WTC11 (cell line): Measurements from ENCODE around the gene PDE4A. TPM values are rescaled to one million over a fixed set of nuclear protein-coding genes. Genes with fewer than 3 reads are reported as not detected.

Source experiments
- ATAC-seq: fragments of 200-7000 bp; cut with Tn5 transposase; 2 replicates; pipeline ENCODE4 v1.10.0; 2021; ENCODE audit warnings: mild to moderate bottlenecking, moderate library complexity
- CTCF ChIA-PET: fragments of 300-600 bp; sonication (Branson Sonifier 250); formaldehyde crosslinking; loops from one replicate; lab custom pipeline; 2021; ENCODE audit warnings: antibody characterized with exemption; lab: Charles Lee
- POLR2A ChIA-PET: fragments of 350-600 bp; sonication (Branson Sonifier 250); formaldehyde crosslinking; loops from one replicate; lab custom pipeline; 2021; ENCODE audit warnings: antibody characterized with exemption; lab: Charles Lee
- DNase-seq: peaks from one replicate; pipeline ENCODE4 v3.0.0; 2021; ENCODE audit warnings: low spot score
- H3K27ac Mint-ChIP-seq: 2 replicates; pipeline ENCODE4 v1.8.0; 2021; ENCODE audit warnings: mixed read lengths
- H3K27me3 Mint-ChIP-seq: 2 replicates; pipeline ENCODE4 v1.8.0; 2021; ENCODE audit warnings: low read depth, mild to moderate bottlenecking, moderate library complexity, mixed read lengths
- H3K36me3 Mint-ChIP-seq: 2 replicates; pipeline ENCODE4 v1.8.0; 2021; ENCODE audit warnings: mixed read lengths
- H3K4me1 Mint-ChIP-seq: 2 replicates; pipeline ENCODE4 v1.8.0; 2022; ENCODE audit warnings: mixed read lengths
- H3K4me3 Mint-ChIP-seq: 2 replicates; pipeline ENCODE4 v1.8.0; 2021; ENCODE audit warnings: mild to moderate bottlenecking, moderate library complexity, mixed read lengths
- H3K9me3 Mint-ChIP-seq: 2 replicates; pipeline ENCODE4 v1.8.0; 2021; ENCODE audit warnings: mixed read lengths
- ATF3 ChIP-seq: sonication (generic); formaldehyde crosslinking; conservative IDR thresholded peaks from 2 replicates; pipeline ENCODE4 v1.8.1; 2022; ENCODE audit warnings: mild to moderate bottlenecking, missing genetic modification reagents
- CREB1 ChIP-seq: sonication (generic); formaldehyde crosslinking; IDR thresholded peaks from 2 replicates; pipeline ENCODE4 v1.8.0; 2023; ENCODE audit warnings: mild to moderate bottlenecking, missing genetic modification reagents
- E2F1 ChIP-seq: sonication (generic); formaldehyde crosslinking; IDR thresholded peaks from 2 replicates; pipeline ENCODE4 v1.8.0; 2022; ENCODE audit warnings: mild to moderate bottlenecking, missing genetic modification reagents
- ERG ChIP-seq: fragments of 250-450 bp; sonication (Bioruptor Pico); IDR thresholded peaks from 2 replicates; pipeline ENCODE4 v1.8.0; 2021; ENCODE audit warnings: mild to moderate bottlenecking
- FOXK1 ChIP-seq: sonication (generic); formaldehyde crosslinking; IDR thresholded peaks from 2 replicates; pipeline ENCODE4 v1.8.0; 2022; ENCODE audit warnings: mild to moderate bottlenecking, moderate library complexity, missing genetic modification reagents
- FOXP1 ChIP-seq: sonication (generic); formaldehyde crosslinking; IDR thresholded peaks from 2 replicates; pipeline ENCODE4 v1.8.0; 2022; ENCODE audit warnings: missing genetic modification reagents, mild to moderate bottlenecking, moderate library complexity, borderline replicate concordance
- GABPB1 ChIP-seq: sonication (generic); formaldehyde crosslinking; IDR thresholded peaks from 2 replicates; pipeline ENCODE4 v1.8.1; 2023; ENCODE audit warnings: mild to moderate bottlenecking, missing genetic modification reagents
- JUN ChIP-seq: sonication (generic); formaldehyde crosslinking; IDR thresholded peaks from 2 replicates; pipeline ENCODE4 v1.8.0; 2023; ENCODE audit warnings: mild to moderate bottlenecking, missing genetic modification reagents
- MAX ChIP-seq: sonication (generic); formaldehyde crosslinking; IDR thresholded peaks from 2 replicates; pipeline ENCODE4 v1.8.0; 2022; ENCODE audit warnings: mild to moderate bottlenecking, missing genetic modification reagents
- PRRX2 ChIP-seq: fragments of 250-450 bp; sonication (Bioruptor Pico); IDR thresholded peaks from 2 replicates; pipeline ENCODE4 v1.8.0; 2021; ENCODE audit warnings: mild to moderate bottlenecking
- SP1 ChIP-seq: sonication (generic); formaldehyde crosslinking; conservative IDR thresholded peaks from 2 replicates; pipeline ENCODE4 v1.8.1; 2022; ENCODE audit warnings: missing genetic modification reagents
- USF1 ChIP-seq: sonication (generic); formaldehyde crosslinking; IDR thresholded peaks from 2 replicates; pipeline ENCODE4 v1.8.0; 2022; ENCODE audit warnings: mild to moderate bottlenecking, missing genetic modification reagents
- ZBTB21 ChIP-seq: sonication (generic); formaldehyde crosslinking; IDR thresholded peaks from 2 replicates; pipeline ENCODE4 v1.8.1; 2023; ENCODE audit warnings: mild to moderate bottlenecking, missing genetic modification reagents, borderline replicate concordance
- ZNF138 ChIP-seq: sonication (generic); formaldehyde crosslinking; conservative IDR thresholded peaks from 2 replicates; pipeline ENCODE4 v1.8.1; 2022; ENCODE audit warnings: mild to moderate bottlenecking, moderate library complexity, missing genetic modification reagents
- ZNF232 ChIP-seq: sonication (generic); formaldehyde crosslinking; IDR thresholded peaks from 2 replicates; pipeline ENCODE4 v1.8.0; 2022; ENCODE audit warnings: mild to moderate bottlenecking, missing genetic modification reagents
- ZNF396 ChIP-seq: fragments of 250-450 bp; sonication (Bioruptor Pico); IDR thresholded peaks from 2 replicates; pipeline ENCODE4 v1.8.0; 2021; ENCODE audit warnings: mild to moderate bottlenecking, moderate library complexity, borderline replicate concordance
- ZNF671 ChIP-seq: fragments of 250-450 bp; sonication (Bioruptor Pico); IDR thresholded peaks from 2 replicates; pipeline ENCODE4 v1.8.0; 2021; ENCODE audit warnings: mild to moderate bottlenecking
- total RNA-seq: library from RNA; stranded (reverse); gene quantifications from 3 replicates; pipeline ENCODE4 v1.2.3, GENCODE V29; 2021
- TF ChIP-seq, protein P1 (sequence below): sonication (generic); formaldehyde crosslinking; IDR thresholded peaks from 2 replicates; pipeline ENCODE4 v1.8.0; 2022; ENCODE audit warnings: mild to moderate bottlenecking, missing genetic modification reagents
- TF ChIP-seq, protein P2 (sequence below): sonication (generic); formaldehyde crosslinking; IDR thresholded peaks from 2 replicates; pipeline ENCODE4 v1.8.1; 2023; ENCODE audit warnings: mild to moderate bottlenecking, missing genetic modification reagents, moderate library complexity
- TF ChIP-seq, protein P3 (sequence below): fragments of 250-450 bp; sonication (Bioruptor Pico); IDR thresholded peaks from 2 replicates; pipeline ENCODE4 v1.9.0; 2021; ENCODE audit warnings: mild to moderate bottlenecking
- TF ChIP-seq, protein P4 (sequence below): sonication (generic); formaldehyde crosslinking; IDR thresholded peaks from 2 replicates; pipeline ENCODE4 v1.8.0; 2023; ENCODE audit warnings: mild to moderate bottlenecking, missing genetic modification reagents
- TF ChIP-seq, protein P5 (sequence below): fragments of 250-450 bp; sonication (Bioruptor Pico); conservative IDR thresholded peaks from 2 replicates; pipeline ENCODE4 v1.9.0; 2021; ENCODE audit warnings: mild to moderate bottlenecking

The PDE4A gene
- total RNA-seq, 1 experiment from 2014 or later = 5.9 TPM

DNA sequence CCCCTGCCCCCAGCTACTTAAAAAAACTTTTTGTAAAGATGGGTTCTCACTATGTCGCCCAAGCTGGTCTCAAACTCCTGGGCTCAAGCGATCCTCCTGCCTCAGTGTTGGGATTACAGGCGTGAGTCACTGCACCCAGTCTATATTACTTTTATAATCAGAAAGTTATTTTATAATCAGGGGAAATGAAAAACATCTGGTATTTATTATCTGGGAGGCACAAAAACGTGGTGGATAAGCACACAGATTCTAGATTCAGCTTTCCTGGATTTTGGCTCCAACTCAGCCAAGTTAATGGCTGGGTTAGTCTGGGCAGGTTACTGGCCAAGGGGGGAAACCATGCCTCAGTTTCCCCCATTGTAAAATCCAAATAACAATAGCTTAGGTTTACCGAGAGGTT is 58.1 kb downstream of the PDE4A start (continued):
- TF ChIP-seq, protein P1, sequence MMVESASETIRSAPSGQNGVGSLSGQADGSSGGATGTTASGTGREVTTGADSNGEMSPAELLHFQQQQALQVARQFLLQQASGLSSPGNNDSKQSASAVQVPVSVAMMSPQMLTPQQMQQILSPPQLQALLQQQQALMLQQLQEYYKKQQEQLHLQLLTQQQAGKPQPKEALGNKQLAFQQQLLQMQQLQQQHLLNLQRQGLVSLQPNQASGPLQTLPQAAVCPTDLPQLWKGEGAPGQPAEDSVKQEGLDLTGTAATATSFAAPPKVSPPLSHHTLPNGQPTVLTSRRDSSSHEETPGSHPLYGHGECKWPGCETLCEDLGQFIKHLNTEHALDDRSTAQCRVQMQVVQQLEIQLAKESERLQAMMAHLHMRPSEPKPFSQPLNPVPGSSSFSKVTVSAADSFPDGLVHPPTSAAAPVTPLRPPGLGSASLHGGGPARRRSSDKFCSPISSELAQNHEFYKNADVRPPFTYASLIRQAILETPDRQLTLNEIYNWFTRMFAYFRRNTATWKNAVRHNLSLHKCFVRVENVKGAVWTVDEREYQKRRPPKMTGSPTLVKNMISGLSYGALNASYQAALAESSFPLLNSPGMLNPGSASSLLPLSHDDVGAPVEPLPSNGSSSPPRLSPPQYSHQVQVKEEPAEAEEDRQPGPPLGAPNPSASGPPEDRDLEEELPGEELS = no peak
- TF ChIP-seq FOXK1 (CRISPR knock-in tag) (no peak), ZNF671 (CRISPR knock-in tag) (no peak), ZNF138 (CRISPR knock-in tag) (no peak), PRRX2 (CRISPR knock-in tag) (no peak), ZBTB21 (no peak), FOXP1 (CRISPR knock-in tag) (no peak), GABPB1 (no peak), JUN (CRISPR knock-in tag) (no peak), ZNF396 (CRISPR knock-in tag) (no peak)
- TF ChIP-seq, protein P2, sequence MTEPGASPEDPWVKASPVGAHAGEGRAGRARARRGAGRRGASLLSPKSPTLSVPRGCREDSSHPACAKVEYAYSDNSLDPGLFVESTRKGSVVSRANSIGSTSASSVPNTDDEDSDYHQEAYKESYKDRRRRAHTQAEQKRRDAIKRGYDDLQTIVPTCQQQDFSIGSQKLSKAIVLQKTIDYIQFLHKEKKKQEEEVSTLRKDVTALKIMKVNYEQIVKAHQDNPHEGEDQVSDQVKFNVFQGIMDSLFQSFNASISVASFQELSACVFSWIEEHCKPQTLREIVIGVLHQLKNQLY (CRISPR knock-in tag) = no peak
- TF ChIP-seq, protein P3, sequence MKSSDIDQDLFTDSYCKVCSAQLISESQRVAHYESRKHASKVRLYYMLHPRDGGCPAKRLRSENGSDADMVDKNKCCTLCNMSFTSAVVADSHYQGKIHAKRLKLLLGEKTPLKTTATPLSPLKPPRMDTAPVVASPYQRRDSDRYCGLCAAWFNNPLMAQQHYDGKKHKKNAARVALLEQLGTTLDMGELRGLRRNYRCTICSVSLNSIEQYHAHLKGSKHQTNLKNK (CRISPR knock-in tag) = no peak

GRCh38 chr19:10478903-10479384 is 58.6 kb downstream of the PDE4A start:
- Mint-ChIP-seq H3K36me3 (no peaks in the 10 kb centered on the region), H3K27me3 (peaks cover 22% of the 10 kb centered on the region), H3K4me3 (peak overlapping the region; percentile 53), H3K27ac (no peak overlapping the region), H3K9me3 (no peaks in the 10 kb centered on the region), H3K4me1 (peaks cover 4% of the 10 kb centered on the region)
- DNase-seq (peak; percentile 94), ATAC-seq (peak; percentile 97)
- ChIA-PET CTCF (interaction anchor here (0.5 to 2.1 kb wide), 43 partner anchors 9 to 380 kb away, joined by 3 to 28 read pairs (median 4); partner anchors contain the start of genes CDC37, ICAM1, ICAM5 and PDE4A), POLR2A (interaction anchor here (0.6 kb wide), 1 partner anchor 23 kb away, joined by 5 read pairs; no protein-coding TSS in a partner anchor)
- TF ChIP-seq SP1 (CRISPR knock-in tag) (0 out of 2 replicates have a peak, but pooled peaks have one; percentile 13), MAX (CRISPR knock-in tag) (peak; percentile 98), USF1 (CRISPR knock-in tag) (peak; percentile 56; the same call in 1 of the 2 replicates), ATF3 (CRISPR knock-in tag) (no peak), E2F1 (CRISPR knock-in tag) (no peak), ZNF232 (CRISPR knock-in tag) (peak; percentile 60; the same call in 1 of the 2 replicates), ERG (CRISPR knock-in tag) (no peak), ZNF138 (CRISPR knock-in tag) (0 out of 2 replicates have a peak, but pooled peaks have one; percentile 36), CREB1 (CRISPR knock-in tag) (0 out of 2 replicates have a peak, but pooled peaks have one; percentile 35)
- TF ChIP-seq, protein P4, sequence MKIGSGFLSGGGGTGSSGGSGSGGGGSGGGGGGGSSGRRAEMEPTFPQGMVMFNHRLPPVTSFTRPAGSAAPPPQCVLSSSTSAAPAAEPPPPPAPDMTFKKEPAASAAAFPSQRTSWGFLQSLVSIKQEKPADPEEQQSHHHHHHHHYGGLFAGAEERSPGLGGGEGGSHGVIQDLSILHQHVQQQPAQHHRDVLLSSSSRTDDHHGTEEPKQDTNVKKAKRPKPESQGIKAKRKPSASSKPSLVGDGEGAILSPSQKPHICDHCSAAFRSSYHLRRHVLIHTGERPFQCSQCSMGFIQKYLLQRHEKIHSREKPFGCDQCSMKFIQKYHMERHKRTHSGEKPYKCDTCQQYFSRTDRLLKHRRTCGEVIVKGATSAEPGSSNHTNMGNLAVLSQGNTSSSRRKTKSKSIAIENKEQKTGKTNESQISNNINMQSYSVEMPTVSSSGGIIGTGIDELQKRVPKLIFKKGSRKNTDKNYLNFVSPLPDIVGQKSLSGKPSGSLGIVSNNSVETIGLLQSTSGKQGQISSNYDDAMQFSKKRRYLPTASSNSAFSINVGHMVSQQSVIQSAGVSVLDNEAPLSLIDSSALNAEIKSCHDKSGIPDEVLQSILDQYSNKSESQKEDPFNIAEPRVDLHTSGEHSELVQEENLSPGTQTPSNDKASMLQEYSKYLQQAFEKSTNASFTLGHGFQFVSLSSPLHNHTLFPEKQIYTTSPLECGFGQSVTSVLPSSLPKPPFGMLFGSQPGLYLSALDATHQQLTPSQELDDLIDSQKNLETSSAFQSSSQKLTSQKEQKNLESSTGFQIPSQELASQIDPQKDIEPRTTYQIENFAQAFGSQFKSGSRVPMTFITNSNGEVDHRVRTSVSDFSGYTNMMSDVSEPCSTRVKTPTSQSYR = no peak; the same call in 1 of the 2 replicates
- TF ChIP-seq, protein P5, sequence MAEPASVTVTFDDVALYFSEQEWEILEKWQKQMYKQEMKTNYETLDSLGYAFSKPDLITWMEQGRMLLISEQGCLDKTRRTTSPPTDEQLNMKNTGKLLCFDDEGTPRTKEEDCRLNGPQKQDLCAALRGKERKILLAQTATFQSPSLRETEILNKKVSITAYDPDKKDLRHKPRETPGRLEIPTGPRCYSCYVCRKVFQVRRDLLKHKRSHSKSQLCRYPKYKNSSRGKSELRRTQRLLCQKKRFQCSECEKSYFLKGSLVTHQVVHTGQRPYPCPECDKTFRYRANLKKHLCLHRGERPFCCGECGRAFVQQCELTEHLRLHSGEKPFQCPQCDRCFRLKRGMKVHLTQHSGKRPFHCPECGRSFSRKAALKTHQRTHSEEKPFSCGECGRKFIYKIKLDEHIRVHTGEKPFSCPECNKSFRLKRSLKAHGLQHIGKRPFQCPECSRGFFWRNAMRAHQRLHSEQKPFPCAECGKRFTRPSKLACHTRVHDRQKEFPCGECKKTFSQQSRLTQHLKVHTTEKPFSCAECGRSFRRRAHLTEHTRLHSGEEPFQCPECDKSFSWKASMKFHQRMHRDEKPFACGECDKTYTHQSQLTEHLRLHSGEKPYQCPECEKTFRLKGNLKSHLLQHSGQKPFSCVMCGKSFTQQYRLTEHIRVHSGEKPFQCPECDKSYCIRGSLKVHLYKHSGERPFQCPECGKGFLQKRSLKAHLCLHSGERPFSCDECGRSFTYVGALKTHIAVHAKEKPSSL (CRISPR knock-in tag) = no peak
- TF ChIP-seq, protein P2 (CRISPR knock-in tag) = no peak
